ENCODE results near the gene TUBA3D. TPM values are rescaled to one million over a fixed set of nuclear protein-coding genes. Genes with fewer than 3 reads are reported as not detected.
"Not testable (repeated sequence)": the region's sequence is repeated elsewhere in the genome, so short reads cannot be mapped to it uniquely, and the experiment has no call there.

The TUBA3D gene
- total RNA-seq, 1 donor from 2014 or later = not detected

DNA sequence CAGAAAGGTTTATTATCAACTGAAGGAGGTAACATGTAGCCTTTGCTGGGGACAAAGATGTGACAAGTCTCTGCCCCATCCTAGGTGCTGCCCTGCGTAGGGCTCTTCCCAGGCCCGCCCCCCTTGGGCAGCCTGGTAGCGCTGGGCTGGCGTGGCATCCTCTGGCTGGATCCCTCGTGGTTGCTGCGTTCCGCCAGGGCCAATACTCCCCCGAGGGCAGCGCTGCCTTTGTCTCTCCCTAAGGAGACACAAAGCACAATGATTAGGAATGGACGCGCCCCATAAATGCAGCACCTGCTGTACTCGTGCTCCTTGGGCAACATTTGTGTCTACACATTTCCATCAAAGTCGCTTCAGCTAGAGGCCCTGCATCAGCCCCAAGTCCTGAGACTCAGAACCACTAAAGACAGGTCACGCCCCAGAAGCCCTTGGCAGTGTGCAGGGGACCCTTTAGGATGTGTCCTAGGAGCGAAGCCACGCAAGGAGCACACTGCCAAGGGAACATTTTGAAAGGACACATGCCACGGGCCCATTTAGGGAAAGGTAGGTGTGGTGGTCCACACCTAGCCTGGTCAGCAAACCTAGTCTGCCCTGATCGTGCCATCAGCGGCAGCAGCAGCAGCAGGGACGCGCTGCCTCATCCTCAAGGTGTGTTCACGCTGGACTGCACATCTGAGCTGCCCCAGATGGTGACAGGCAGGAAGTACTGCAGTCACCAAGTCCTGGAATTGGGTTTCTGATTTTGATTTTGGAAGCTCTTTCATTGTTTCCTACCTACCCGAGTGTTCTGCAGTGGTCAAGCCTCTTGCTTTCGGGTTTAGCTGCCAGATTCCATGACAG is 8.3 kb downstream of the TUBA3D start:
- H3K36me3 Mint-ChIP-seq (ENCODE audit: low read depth, unreplicated experiment) = peaks cover 11% of the 10 kb centered on the region
- H3K4me1 Mint-ChIP-seq (ENCODE audit: low read depth, unreplicated experiment); H3K9ac ChIP-seq (ENCODE audit: low read length); FAIRE-seq; H3K4me1 ChIP-seq (ENCODE audit: insufficient read depth, low read length); H3K4me3 Mint-ChIP-seq (ENCODE audit: unreplicated experiment); H3K36me3 ChIP-seq (ENCODE audit: insufficient read depth, low read length); H3K27ac ChIP-seq (ENCODE audit: low read depth, low read length); H4K20me1 ChIP-seq (ENCODE audit: insufficient read depth, low read length); H3K27ac Mint-ChIP-seq (ENCODE audit: unreplicated experiment); H3K4me3 ChIP-seq (ENCODE audit: insufficient read depth, low read depth, low read length); H3K27me3 Mint-ChIP-seq (ENCODE audit: low read depth, unreplicated experiment); H2AFZ ChIP-seq (ENCODE audit: low read depth, low read length); H3K27me3 ChIP-seq (ENCODE audit: insufficient read depth, low read length); H3K9me3 ChIP-seq (ENCODE audit: insufficient read depth, low read depth, low read length); H3K9me3 Mint-ChIP-seq (ENCODE audit: unreplicated experiment); H3K4me2 ChIP-seq (ENCODE audit: low read length); DNase-seq (ENCODE audit: low read depth): not testable (repeated sequence)
- peaks cover 12% of the 10 kb centered on the region for H3K79me2 ChIP-seq (ENCODE audit: insufficient read depth, low read length)

DNA sequence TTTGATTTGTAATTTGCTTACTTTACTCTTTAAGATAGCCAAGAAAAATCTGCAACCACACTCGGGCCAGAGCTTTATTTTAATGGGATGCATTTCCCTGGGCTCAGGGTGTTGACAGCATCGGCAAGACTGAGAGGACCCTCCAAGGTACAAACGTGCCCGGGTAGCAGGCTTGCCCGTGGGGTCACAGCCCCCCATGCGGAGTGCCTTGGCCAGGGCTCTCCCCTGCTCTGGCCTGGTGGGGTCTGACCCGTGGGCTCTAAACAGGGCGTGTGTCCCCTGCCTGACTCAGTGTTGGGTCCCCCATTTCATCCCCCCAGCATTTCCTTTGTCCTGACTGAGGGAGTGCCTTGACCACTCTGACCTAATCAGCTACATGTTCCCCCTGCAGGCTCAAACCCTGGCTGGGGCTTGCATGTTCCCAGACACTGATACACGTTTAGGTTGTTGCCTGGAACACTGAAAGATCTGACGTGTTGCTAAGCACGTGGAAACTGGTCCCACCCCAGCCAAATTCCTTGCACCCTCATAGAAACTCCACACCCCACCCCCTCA is 9.1 kb downstream of the TUBA3D start:
- H3K9ac ChIP-seq (ENCODE audit: low read length); H3K4me2 ChIP-seq (ENCODE audit: low read length); H3K9me3 ChIP-seq (ENCODE audit: insufficient read depth, low read depth, low read length); H3K4me1 ChIP-seq (ENCODE audit: insufficient read depth, low read length); H4K20me1 ChIP-seq (ENCODE audit: insufficient read depth, low read length); FAIRE-seq; H2AFZ ChIP-seq (ENCODE audit: low read depth, low read length); H3K27me3 Mint-ChIP-seq (ENCODE audit: low read depth, unreplicated experiment); H3K9me3 Mint-ChIP-seq (ENCODE audit: unreplicated experiment); H3K27me3 ChIP-seq (ENCODE audit: insufficient read depth, low read length); H3K4me3 ChIP-seq (ENCODE audit: insufficient read depth, low read depth, low read length); H3K27ac ChIP-seq (ENCODE audit: low read depth, low read length); H3K36me3 ChIP-seq (ENCODE audit: insufficient read depth, low read length); H3K4me3 Mint-ChIP-seq (ENCODE audit: unreplicated experiment); DNase-seq (ENCODE audit: low read depth); H3K27ac Mint-ChIP-seq (ENCODE audit: unreplicated experiment); H3K4me1 Mint-ChIP-seq (ENCODE audit: low read depth, unreplicated experiment): not testable (repeated sequence)
- H3K36me3 Mint-ChIP-seq (ENCODE audit: low read depth, unreplicated experiment) = peaks cover 11% of the 10 kb centered on the region
- H3K79me2 ChIP-seq (ENCODE audit: insufficient read depth, low read length) = peaks cover 17% of the 10 kb centered on the region

DNA sequence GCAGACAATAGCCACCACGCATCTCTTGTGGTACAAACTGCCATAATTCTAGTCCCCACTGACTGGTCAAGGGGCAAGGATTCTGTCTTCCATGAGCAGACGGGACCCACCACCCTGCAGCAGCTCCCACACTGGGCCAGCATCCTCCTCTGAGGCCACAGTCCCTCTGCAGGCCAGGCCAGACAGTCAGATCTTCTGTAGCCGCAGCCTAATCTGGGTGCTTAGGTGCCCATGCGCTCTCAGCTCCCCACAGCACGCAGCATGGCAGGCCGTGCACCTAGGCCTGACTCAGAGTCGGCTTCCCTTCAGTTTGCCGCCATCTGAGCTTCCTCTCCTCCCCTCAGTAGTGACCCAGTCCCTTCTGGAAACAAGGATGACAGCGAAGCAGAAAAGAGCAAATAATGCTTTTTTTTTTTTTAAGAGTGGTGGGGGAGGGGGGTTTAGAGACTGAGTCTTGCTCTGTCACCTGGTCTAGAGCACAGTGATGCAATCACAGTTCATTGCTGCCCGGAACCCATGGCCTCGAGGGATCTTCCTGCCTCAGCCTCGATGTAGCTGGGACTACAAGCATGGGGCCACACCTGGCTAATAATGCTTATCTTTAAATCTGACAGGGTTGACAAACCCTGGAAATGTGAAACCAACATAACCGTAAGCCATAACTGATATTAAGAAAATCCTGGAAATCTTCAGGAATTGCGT is 10.4 kb downstream of the TUBA3D start:
- not testable (repeated sequence) for H3K36me3 ChIP-seq (ENCODE audit: insufficient read depth, low read length); H4K20me1 ChIP-seq (ENCODE audit: insufficient read depth, low read length); H3K27me3 Mint-ChIP-seq (ENCODE audit: low read depth, unreplicated experiment); DNase-seq (ENCODE audit: low read depth); H3K4me2 ChIP-seq (ENCODE audit: low read length); H3K4me3 ChIP-seq (ENCODE audit: insufficient read depth, low read depth, low read length); H3K27me3 ChIP-seq (ENCODE audit: insufficient read depth, low read length); H3K27ac Mint-ChIP-seq (ENCODE audit: unreplicated experiment); H3K4me1 Mint-ChIP-seq (ENCODE audit: low read depth, unreplicated experiment); H3K9ac ChIP-seq (ENCODE audit: low read length); H2AFZ ChIP-seq (ENCODE audit: low read depth, low read length); H3K27ac ChIP-seq (ENCODE audit: low read depth, low read length); FAIRE-seq; H3K4me3 Mint-ChIP-seq (ENCODE audit: unreplicated experiment); H3K9me3 Mint-ChIP-seq (ENCODE audit: unreplicated experiment); H3K9me3 ChIP-seq (ENCODE audit: insufficient read depth, low read depth, low read length)
- H3K36me3 Mint-ChIP-seq (ENCODE audit: low read depth, unreplicated experiment) = peaks cover 11% of the 10 kb centered on the region
- peaks cover 29% of the 10 kb centered on the region for H3K79me2 ChIP-seq (ENCODE audit: insufficient read depth, low read length)
- H3K4me1 ChIP-seq (ENCODE audit: insufficient read depth, low read length) = peaks cover 11% of the 10 kb centered on the region
